K562 (cell line): ENCODE data around the gene MOCS3. TPM values are rescaled to one million over a fixed set of nuclear protein-coding genes. Genes with fewer than 3 reads are reported as not detected.
A peak's percentile ranks its signal among the peaks of the same experiment; 100 is the strongest.

Source experiments
- ATAC-seq: fragments of 200-7000 bp; cut with Tn5 transposase; 3 replicates; pipeline ENCODE4 v1.9.1; 2020; ENCODE audit warnings: moderate library complexity
- BruUV-seq: library from RNA; stranded (reverse); fragments of 400-500 nt; replicated peaks from 2 replicates; lab custom pipeline; 2021; lab: Mats Ljungman, UMichigan
- CTCF ChIA-PET: fragments of 300-600 bp; formaldehyde crosslinking; extraction: SDS; loops from one replicate; lab custom pipeline; 2021; ENCODE audit warnings: low intra/inter-chr PET ratio; lab: Yijun Ruan, JAX
- POLR2A ChIA-PET: fragments of 300-600, 350-650 bp; sonication (Branson Sonifier 250); formaldehyde crosslinking; extraction: SDS; loops from one replicate; lab custom pipeline; 2021; ENCODE audit warnings: antibody characterized with exemption, inconsistent platforms; lab: Yijun Ruan, JAX
- DNase-seq, 4 experiments: peaks; one replicate each; pipeline versions ENCODE4 v3.0.0 to v3.0.0-alpha.2; 2011 to 2018; ENCODE audit warnings: low spot score in 3 of 4, mixed read lengths in 3 of 4; ENCODE audit errors: extremely low read depth in 1 of 4
- FAIRE-seq: peaks from 2 replicates; lab custom pipeline; 2011; peaks lifted over from hg19 to GRCh38; lab: Jason Lieb, UNC
- H2AFZ ChIP-seq: 2 replicates; pipeline ENCODE4 v1.6.0; 2011; ENCODE audit warnings: low read depth, low read length, control low read depth, inconsistent platforms
- H3K27ac ChIP-seq: fragments of 200-600 bp; 3 replicates; pipeline ENCODE4 v1.8.0; 2011; ENCODE audit warnings: low read depth, mild to moderate bottlenecking, control low read depth, inconsistent platforms, low read length, moderate library complexity, mixed read lengths; ENCODE audit errors: extremely low read depth
- H3K27me3 ChIP-seq, 2 experiments: fragments of 300-600 bp in 1 of 2; 2 replicates in 1 of 2; 3 replicates in 1 of 2; pipeline versions ENCODE4 v1.6.0 to v1.8.0; 2011; ENCODE audit warnings: inconsistent platforms in 2 of 2, low read length in 2 of 2, mild to moderate bottlenecking in 1 of 2, mixed read lengths in 1 of 2, moderate library complexity in 1 of 2; ENCODE audit not compliant: control insufficient read depth in 2 of 2, insufficient read depth in 2 of 2
- H3K36me3 ChIP-seq: fragments of 300-600 bp; 3 replicates; pipeline ENCODE4 v1.8.0; 2011; ENCODE audit warnings: mild to moderate bottlenecking, low read length, inconsistent platforms; ENCODE audit not compliant: control insufficient read depth, insufficient read depth
- H3K4me1 ChIP-seq, 2 experiments: fragments of 200-600 bp in 1 of 2; replicated peaks in 1 of 2; 2 replicates in 1 of 2; 3 replicates in 1 of 2; pipeline versions ENCODE4 v1.5.1 to v1.8.0; 2011; ENCODE audit warnings: inconsistent platforms in 2 of 2, low read length in 2 of 2, mild to moderate bottlenecking in 1 of 2, mixed read lengths in 1 of 2, moderate library complexity in 1 of 2; ENCODE audit not compliant: control insufficient read depth in 2 of 2, insufficient read depth in 2 of 2
- H3K4me2 ChIP-seq: 2 replicates; pipeline ENCODE4 v1.6.1; 2011; ENCODE audit warnings: low read length, control low read depth, inconsistent platforms, mixed read lengths; ENCODE audit not compliant: insufficient read depth
- H3K4me3 ChIP-seq: fragments of 200-600 bp; sonication (generic), shearing (Covaris generic); 2 replicates; pipeline ENCODE4 v1.5.1; 2016; ENCODE audit warnings: control low read depth, inconsistent platforms
- H3K79me2 ChIP-seq: fragments of 200-600 bp; 3 replicates; pipeline ENCODE4 v1.8.0; 2011; ENCODE audit warnings: low read length, inconsistent platforms; ENCODE audit not compliant: control insufficient read depth, insufficient read depth
- H3K9ac ChIP-seq, 2 experiments: 2 replicates each; pipeline versions ENCODE4 v1.6.0 to v1.6.1; 2011; ENCODE audit warnings: low read depth in 2 of 2, low read length in 2 of 2, control low read depth in 1 of 2, inconsistent platforms in 1 of 2, mild to moderate bottlenecking in 1 of 2, mixed read lengths in 1 of 2; ENCODE audit not compliant: insufficient read depth in 1 of 2
- H3K9me1 ChIP-seq: one replicate; pipeline ENCODE4 v1.6.0; 2011; ENCODE audit warnings: inconsistent platforms, mild to moderate bottlenecking, low read length, moderate library complexity; ENCODE audit not compliant: control insufficient read depth, insufficient read depth
- H3K9me3 ChIP-seq: replicated peaks from 2 replicates; pipeline ENCODE4 v1.5.1; 2011; ENCODE audit warnings: low read depth, low read length, inconsistent platforms; ENCODE audit not compliant: control insufficient read depth, insufficient read depth
- H4K20me1 ChIP-seq: replicated peaks from 2 replicates; pipeline ENCODE4 v1.6.1; 2011; ENCODE audit warnings: low read length, inconsistent platforms, mixed read lengths; ENCODE audit not compliant: control insufficient read depth, insufficient read depth
- POLR2AphosphoS5 ChIP-seq: IDR thresholded peaks from 2 replicates; pipeline ENCODE4 v1.6.1; 2011; ENCODE audit warnings: mild to moderate bottlenecking, low read depth, low read length, moderate library complexity; ENCODE audit not compliant: control insufficient read depth, insufficient read depth
- THRAP3 ChIP-seq: fragments of 450-650 bp; IDR thresholded peaks from 2 replicates; pipeline ENCODE4 v1.6.1; 2016; ENCODE audit warnings: mild to moderate bottlenecking, inconsistent platforms, borderline replicate concordance
- WGBS: fragments of 100-300 bp; shearing (Covaris generic); methylation state at CpG from one replicate; pipeline ENCODE4 v1.1.6; 2016; ENCODE audit warnings: low coverage, mixed read lengths; ENCODE audit not compliant: insufficient coverage; ENCODE audit errors: missing lambda C conversion rate; 5-methylcytosine and 5-hydroxymethylcytosine counted together
- in situ Hi-C: fragments of 300-500 bp; cut with MboI; formaldehyde crosslinking; loops from 4 replicates; pipeline ENCODE4 v1.15.0; 2018; ENCODE audit warnings: inconsistent platforms, mixed read lengths
- intact Hi-C: fragments of 100-400 bp; cut with micrococcal nuclease; formaldehyde crosslinking; loops from 2 replicates; pipeline ENCODE4 v1.14.2; 2022
- polyA plus RNA-seq, 8 experiments: library from polyadenylated mRNA; depleted of rRNA in 4 of 8; stranded (reverse) in 5 of 8; unstranded in 3 of 8; fragments of >200 nt; fragmentation: Nextera tagmentation in 2 of 8; fragmentation: Illumina TruSeq in 1 of 8; extraction: Ambion mirVana in 2 of 8; extraction: Trizol in 1 of 8; gene quantifications; 2 replicates each; pipeline versions ENCODE4 v1.2.1 to v1.2.3, GENCODE V29; 2011 to 2014; ENCODE audit warnings: inconsistent platforms in 1 of 8, missing spikeins in 1 of 8
- total RNA-seq, 7 experiments: library from RNA; depleted of rRNA in 6 of 7; stranded (reverse); fragments of >200 nt in 6 of 7; fragmentation: Illumina TruSeq in 2 of 7; extraction: Trizol in 2 of 7; gene quantifications; 2 replicates each; pipeline versions ENCODE4 v1.2.1 to v1.2.3, GENCODE V29; 2011 to 2021; ENCODE audit warnings: low replicate concordance in 1 of 7
- TF ChIP-seq, protein P1 (sequence below), 2 experiments: fragments of 450-650 bp in 1 of 2; sonication (generic) in 1 of 2; formaldehyde crosslinking in 1 of 2; IDR thresholded peaks in 1 of 2; conservative IDR thresholded peaks in 1 of 2; 2 replicates each; pipeline versions ENCODE4 v1.6.1 to v1.8.1; 2016 to 2023; ENCODE audit warnings: mild to moderate bottlenecking in 2 of 2, moderate library complexity in 2 of 2, inconsistent platforms in 1 of 2, missing genetic modification reagents in 1 of 2

MOCS3 gene
- total and polyA plus RNA-seq, 9 of the 15 experiments (the other 6 are each of a cell fraction or from before 2014, with no cell fraction given), result 0.70 to 6.2 (median 2.9) TPM

DNA sequence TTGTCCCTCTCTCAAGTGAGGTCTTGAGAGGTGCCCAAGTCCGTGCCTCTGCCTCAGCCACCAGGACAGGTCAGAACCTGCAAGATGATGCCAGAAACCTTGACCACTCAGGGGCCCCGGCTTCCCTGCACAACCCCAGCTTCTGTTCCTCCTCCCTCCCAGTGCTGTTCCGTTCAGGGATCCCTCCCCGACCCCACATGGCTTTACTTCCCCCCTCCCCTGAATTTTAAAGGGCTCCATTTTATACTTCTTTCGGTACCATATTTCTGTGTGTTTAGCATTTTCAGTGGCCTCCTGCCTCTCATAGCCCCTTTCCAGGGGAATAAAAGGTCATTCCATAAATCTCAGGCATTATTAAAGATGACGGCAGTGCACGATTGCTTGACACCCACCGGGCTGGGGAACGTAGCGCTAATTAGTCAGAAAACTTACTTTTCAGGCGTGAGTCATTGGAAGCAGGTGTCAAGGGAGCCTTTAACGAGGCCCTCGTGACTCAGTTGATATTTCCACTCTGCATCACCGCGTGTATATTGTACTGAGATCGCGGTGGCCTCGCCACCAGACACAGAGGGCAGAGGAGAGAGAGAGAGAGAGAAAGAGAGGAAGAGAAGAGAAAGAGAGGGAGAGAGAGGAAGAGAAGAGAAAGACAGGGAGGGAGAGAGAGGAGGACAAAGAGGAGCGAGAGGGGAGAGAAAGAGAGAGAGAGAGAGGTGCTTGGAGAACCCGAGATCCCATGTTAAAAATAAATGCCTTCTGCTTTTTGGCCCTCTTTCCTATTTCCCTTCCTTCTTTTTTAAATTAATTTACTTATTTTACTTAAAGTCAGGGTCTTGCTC, 43.0 kb downstream of the MOCS3 start:
- Histone ChIP-seq H4K20me1 (0 out of 2 replicates have a peak, but pooled peaks cover 3% of the 10 kb centered on the region), H3K36me3 (no peaks in the 10 kb centered on the region), H3K9me3 (no peaks in the 10 kb centered on the region), H3K27ac (no peak overlapping the region), H3K4me3 (no peak overlapping the region), H2AFZ (no peak overlapping the region), H3K9ac (no peak overlapping the region), H3K4me1 (peaks cover 0 to 13% of the 10 kb centered on the region in 2 experiments; a peak in 1 of 5 replicates), H3K79me2 (no peaks in the 10 kb centered on the region), H3K4me2 (no peak overlapping the region), H3K27me3 (peaks cover 30 to 74% of the 10 kb centered on the region in 2 experiments; a peak in 4 of 5 replicates), H3K9me1 (no peaks in the 10 kb centered on the region)
- in situ Hi-C loops, result no loop called here
- 2% methylated on average over 19 of the region's 20 CpGs for WGBS
- ChIA-PET CTCF (no interaction called here), POLR2A (no interaction called here)
- no peak for DNase-seq
- no peak for ATAC-seq
- TF ChIP-seq POLR2AphosphoS5 (no peak), THRAP3 (no peak)
- TF ChIP-seq, protein P1, sequence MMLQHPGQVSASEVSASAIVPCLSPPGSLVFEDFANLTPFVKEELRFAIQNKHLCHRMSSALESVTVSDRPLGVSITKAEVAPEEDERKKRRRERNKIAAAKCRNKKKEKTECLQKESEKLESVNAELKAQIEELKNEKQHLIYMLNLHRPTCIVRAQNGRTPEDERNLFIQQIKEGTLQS (IDR thresholded peaks at IDR 0.05), result peak; percentile 22; the same call in 1 of the 2 replicates
- TF ChIP-seq, protein P1 (CRISPR knock-in tag; conservative IDR thresholded peaks at IDR 0.05), result no peak
- no TSS peak for BruUV-seq
- intact Hi-C loops, result no loop called here
- no peak for FAIRE-seq
